H9 (cell line): ENCODE measurements around the gene VAV2. TPM values are rescaled to one million over a fixed set of nuclear protein-coding genes. Genes with fewer than 3 reads are reported as not detected.

ENCODE experiments used
- DNase-seq: peaks from one replicate; pipeline ENCODE4 v3.0.0-alpha.2; 2017
- H2AFZ ChIP-seq: one replicate; pipeline ENCODE4 v1.6.1; 2013; ENCODE audit warnings: mild to moderate bottlenecking, low read length, control low read depth, moderate library complexity
- H2AK5ac ChIP-seq: 2 replicates; pipeline ENCODE4 v1.6.1; 2013; ENCODE audit warnings: low read length, control low read depth, mixed read lengths; ENCODE audit not compliant: insufficient read length
- H2BK120ac ChIP-seq: one replicate; pipeline ENCODE4 v1.6.1; 2013; ENCODE audit warnings: low read depth, mild to moderate bottlenecking, low read length, control low read depth, inconsistent platforms; ENCODE audit not compliant: poor library complexity, severe bottlenecking
- H2BK12ac ChIP-seq: 2 replicates; pipeline ENCODE4 v1.6.1; 2013; ENCODE audit warnings: low read length, control low read depth, mixed read lengths, low read depth; ENCODE audit not compliant: insufficient read length
- H2BK15ac ChIP-seq: 2 replicates; pipeline ENCODE4 v1.6.1; 2013; ENCODE audit warnings: low read depth, low read length, control low read depth
- H2BK20ac ChIP-seq: one replicate; pipeline ENCODE4 v1.6.1; 2013; ENCODE audit warnings: low read depth, mild to moderate bottlenecking, low read length, control low read depth, inconsistent platforms; ENCODE audit not compliant: poor library complexity, severe bottlenecking
- H2BK5ac ChIP-seq: 2 replicates; pipeline ENCODE4 v1.6.1; 2013; ENCODE audit warnings: low read length, control low read depth, mixed read lengths; ENCODE audit not compliant: insufficient read length
- H3K14ac ChIP-seq: 2 replicates; pipeline ENCODE4 v1.6.1; 2013; ENCODE audit warnings: low read length, control low read depth; ENCODE audit not compliant: insufficient read depth
- H3K18ac ChIP-seq: 2 replicates; pipeline ENCODE4 v1.6.1; 2013; ENCODE audit warnings: low read depth, mild to moderate bottlenecking, mixed read lengths, low read length, control low read depth; ENCODE audit not compliant: insufficient read length
- H3K23ac ChIP-seq: 2 replicates; pipeline ENCODE4 v1.6.1; 2013; ENCODE audit warnings: low read length, control low read depth, mixed read lengths, low read depth; ENCODE audit not compliant: insufficient read length
- H3K23me2 ChIP-seq: 2 replicates; pipeline ENCODE4 v1.6.1; 2013; ENCODE audit warnings: low read depth, mild to moderate bottlenecking, mixed read lengths, low read length, control low read depth; ENCODE audit not compliant: insufficient read length, poor library complexity, severe bottlenecking
- H3K27ac ChIP-seq: 2 replicates; pipeline ENCODE4 v1.5.1; 2013; ENCODE audit warnings: low read length, control low read depth, mixed read lengths, low read depth; ENCODE audit not compliant: insufficient read length
- H3K27me3 ChIP-seq: 2 replicates; pipeline ENCODE4 v1.6.1; 2013; ENCODE audit warnings: low read length, control low read depth, inconsistent platforms; ENCODE audit not compliant: insufficient read depth
- H3K4ac ChIP-seq: 2 replicates; pipeline ENCODE4 v1.6.1; 2013; ENCODE audit warnings: low read depth, mild to moderate bottlenecking, control low read depth, inconsistent platforms, low read length, moderate library complexity
- H3K4me1 ChIP-seq: 2 replicates; pipeline ENCODE4 v1.6.1; 2013; ENCODE audit warnings: low read length, control low read depth, inconsistent platforms; ENCODE audit not compliant: insufficient read depth
- H3K4me2 ChIP-seq: 2 replicates; pipeline ENCODE4 v1.6.1; 2013; ENCODE audit warnings: low read length, control low read depth, mixed read lengths; ENCODE audit not compliant: insufficient read length, insufficient read depth
- H3K56ac ChIP-seq: 2 replicates; pipeline ENCODE4 v1.6.1; 2013; ENCODE audit warnings: low read depth, mild to moderate bottlenecking, mixed read lengths, low read length, control low read depth; ENCODE audit not compliant: insufficient read length
- H3K79me1 ChIP-seq: 2 replicates; pipeline ENCODE4 v1.6.1; 2013; ENCODE audit warnings: low read depth, mild to moderate bottlenecking, moderate library complexity, low read length, control low read depth, inconsistent platforms; ENCODE audit not compliant: insufficient read depth, poor library complexity, severe bottlenecking
- H3K79me2 ChIP-seq: 2 replicates; pipeline ENCODE4 v1.6.1; 2013; ENCODE audit warnings: low read length, control low read depth, inconsistent platforms; ENCODE audit not compliant: insufficient read depth
- H3K9ac ChIP-seq: 2 replicates; pipeline ENCODE4 v1.6.1; 2013; ENCODE audit warnings: low read length, control low read depth, mixed read lengths; ENCODE audit not compliant: insufficient read length; ENCODE audit errors: extremely low read depth
- H3K9me3 ChIP-seq: one replicate; pipeline ENCODE4 v1.6.1; 2013; ENCODE audit warnings: low read depth, low read length, inconsistent platforms; ENCODE audit not compliant: control insufficient read depth
- H3T11ph ChIP-seq: one replicate; pipeline ENCODE4 v1.6.1; 2013; ENCODE audit warnings: mild to moderate bottlenecking, low read length, control low read depth, inconsistent platforms
- H4K20me1 ChIP-seq: one replicate; pipeline ENCODE4 v1.6.1; 2013; ENCODE audit not compliant: control insufficient read depth, insufficient read length, insufficient read depth
- H4K5ac ChIP-seq: 2 replicates; pipeline ENCODE4 v1.6.1; 2013; ENCODE audit warnings: low read depth, mild to moderate bottlenecking, mixed read lengths, low read length, control low read depth; ENCODE audit not compliant: insufficient read length
- H4K8ac ChIP-seq: replicated peaks from 2 replicates; pipeline ENCODE4 v1.6.1; 2013; ENCODE audit warnings: low read length, control low read depth, mixed read lengths, low read depth; ENCODE audit not compliant: insufficient read length
- H4K91ac ChIP-seq: 2 replicates; pipeline ENCODE4 v1.6.1; 2013; ENCODE audit warnings: low read depth, mild to moderate bottlenecking, moderate library complexity, mixed read lengths, low read length, control low read depth; ENCODE audit not compliant: insufficient read length
- H3K27ac Mint-ChIP-seq, 3 experiments: 2 replicates in 2 of 3; 3 replicates in 1 of 3; pipeline ENCODE4 v1.8.0; 2020 to 2021; ENCODE audit warnings: mixed read lengths in 3 of 3, mild to moderate bottlenecking in 1 of 3, moderate library complexity in 1 of 3
- H3K27me3 Mint-ChIP-seq: 2 replicates; pipeline ENCODE4 v1.8.0; 2021; ENCODE audit warnings: low read depth, mild to moderate bottlenecking, moderate library complexity, mixed read lengths
- H3K36me3 Mint-ChIP-seq, 3 experiments: 2 replicates in 2 of 3; 3 replicates in 1 of 3; pipeline ENCODE4 v1.8.0; 2020 to 2021; ENCODE audit warnings: low read depth in 3 of 3, mixed read lengths in 3 of 3; ENCODE audit not compliant: insufficient read depth in 1 of 3
- H3K4me1 Mint-ChIP-seq, 2 experiments: 2 replicates each; pipeline ENCODE4 v1.8.0; 2020; ENCODE audit warnings: mixed read lengths in 2 of 2
- H3K4me3 Mint-ChIP-seq, 2 experiments: 2 replicates in 1 of 2; 3 replicates in 1 of 2; pipeline ENCODE4 v1.8.0; 2020 to 2021; ENCODE audit warnings: mild to moderate bottlenecking in 2 of 2, mixed read lengths in 2 of 2, moderate library complexity in 1 of 2
- H3K9me3 Mint-ChIP-seq, 2 experiments: 2 replicates in 1 of 2; 3 replicates in 1 of 2; pipeline ENCODE4 v1.8.0; 2020; ENCODE audit warnings: mild to moderate bottlenecking in 2 of 2, mixed read lengths in 2 of 2, moderate library complexity in 1 of 2
- WGBS: extraction: QIAGEN DNeasy Blood & Tissue Kit; methylation state at CpG from one replicate; pipeline ENCODE4 v1.1.7; 2013; ENCODE audit warnings: missing lambda C conversion rate, low lambda C conversion rate, mixed read lengths; ENCODE audit not compliant: insufficient read length; ENCODE audit errors: extremely low coverage; 5-methylcytosine and 5-hydroxymethylcytosine counted together
- total RNA-seq: library from RNA; stranded (reverse); gene quantifications from 2 replicates; pipeline ENCODE4 v1.2.1, GENCODE V29; 2021
- TF ChIP-seq, protein P1 (sequence below): fragments of 200-600 bp; sonication (generic); conservative IDR thresholded peaks from 3 replicates; pipeline ENCODE4 v1.8.0; 2021; ENCODE audit warnings: antibody characterized with exemption, mild to moderate bottlenecking

Gene VAV2
- total RNA-seq, 1 experiment from 2014 or later: 58.7 TPM

DNA sequence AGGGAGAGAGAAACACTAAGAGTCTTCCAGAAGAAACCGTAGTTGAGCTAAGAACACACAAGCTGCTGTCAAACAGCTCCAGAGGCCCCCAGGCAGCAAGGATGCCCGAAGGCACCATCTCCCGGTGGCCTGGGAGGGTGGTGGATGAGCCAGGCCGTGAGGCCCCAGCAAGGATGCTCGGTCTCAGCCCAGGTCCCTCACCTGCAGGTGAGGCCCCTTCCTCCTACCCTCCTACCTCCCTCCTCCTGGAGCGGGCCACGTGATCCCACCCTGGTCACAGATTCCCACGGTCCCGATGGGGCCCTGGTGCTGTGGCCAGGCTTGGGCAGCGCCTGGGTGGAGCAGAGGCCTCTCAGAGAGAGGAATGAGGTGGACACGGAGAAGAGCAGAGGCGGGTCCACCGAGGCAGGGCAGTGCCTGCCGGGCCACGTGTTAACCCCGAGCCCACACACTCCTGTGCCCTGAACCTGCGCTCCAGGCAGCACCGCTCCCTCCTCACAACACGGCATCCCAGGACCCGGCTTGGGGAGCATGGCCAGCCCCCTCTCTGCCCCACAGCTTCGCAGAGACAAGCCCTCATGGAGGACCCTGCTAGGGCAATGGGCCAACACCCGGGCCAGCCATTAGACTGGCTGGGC is 158.6 kb downstream of the VAV2 start:
- Histone ChIP-seq H3K9ac (no peak overlapping the region), H2BK120ac (no peak overlapping the region), H3K79me1 (peaks cover 3% of the 10 kb centered on the region), H3K18ac (no peak overlapping the region), H2BK20ac (no peak overlapping the region), H2AFZ (no peak overlapping the region), H3K4me1 (peaks cover 3% of the 10 kb centered on the region; the same call in 1 of the 2 replicates), H3K14ac (no peak overlapping the region; the same call in 1 of the 2 replicates), H3K23ac (no peak overlapping the region), H3K79me2 (peaks cover 2% of the 10 kb centered on the region; the same call in 1 of the 2 replicates), H4K8ac (no peak overlapping the region), H4K5ac (no peak overlapping the region), H3K27ac (no peak overlapping the region), H4K91ac (no peak overlapping the region), H3K56ac (no peak overlapping the region), H2AK5ac (no peak overlapping the region), H3K9me3 (no peaks in the 10 kb centered on the region), H4K20me1 (no peaks in the 10 kb centered on the region), H3K4me2 (no peak overlapping the region), H3K4ac (no peak overlapping the region), H3K23me2 (no peaks in the 10 kb centered on the region), H2BK15ac (no peak overlapping the region), H2BK12ac (no peak overlapping the region), H2BK5ac (no peak overlapping the region), H3K27me3 (no peaks in the 10 kb centered on the region), H3T11ph (no peak overlapping the region)
- Mint-ChIP-seq H3K27me3 (no peaks in the 10 kb centered on the region; the same call in none of the 2 replicates), H3K9me3 (no peaks in the 10 kb centered on the region), H3K4me3 (no peak overlapping the region), H3K36me3 (peaks cover 0 to 22% (median 11%) of the 10 kb centered on the region in 3 experiments; a peak in 4 of 7 replicates), H3K27ac (no peak overlapping the region; a peak in 2 of 7 replicates), H3K4me1 (peaks cover 14 to 34% of the 10 kb centered on the region in 2 experiments)
- DNase-seq: no peak
- TF ChIP-seq, protein P1, sequence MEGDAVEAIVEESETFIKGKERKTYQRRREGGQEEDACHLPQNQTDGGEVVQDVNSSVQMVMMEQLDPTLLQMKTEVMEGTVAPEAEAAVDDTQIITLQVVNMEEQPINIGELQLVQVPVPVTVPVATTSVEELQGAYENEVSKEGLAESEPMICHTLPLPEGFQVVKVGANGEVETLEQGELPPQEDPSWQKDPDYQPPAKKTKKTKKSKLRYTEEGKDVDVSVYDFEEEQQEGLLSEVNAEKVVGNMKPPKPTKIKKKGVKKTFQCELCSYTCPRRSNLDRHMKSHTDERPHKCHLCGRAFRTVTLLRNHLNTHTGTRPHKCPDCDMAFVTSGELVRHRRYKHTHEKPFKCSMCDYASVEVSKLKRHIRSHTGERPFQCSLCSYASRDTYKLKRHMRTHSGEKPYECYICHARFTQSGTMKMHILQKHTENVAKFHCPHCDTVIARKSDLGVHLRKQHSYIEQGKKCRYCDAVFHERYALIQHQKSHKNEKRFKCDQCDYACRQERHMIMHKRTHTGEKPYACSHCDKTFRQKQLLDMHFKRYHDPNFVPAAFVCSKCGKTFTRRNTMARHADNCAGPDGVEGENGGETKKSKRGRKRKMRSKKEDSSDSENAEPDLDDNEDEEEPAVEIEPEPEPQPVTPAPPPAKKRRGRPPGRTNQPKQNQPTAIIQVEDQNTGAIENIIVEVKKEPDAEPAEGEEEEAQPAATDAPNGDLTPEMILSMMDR: no peak
- no CpG with 5 or more reads among the region's 22 CpGs for WGBS
